ENCODE measurements around the gene GPX8.

GPX8 gene

DNA sequence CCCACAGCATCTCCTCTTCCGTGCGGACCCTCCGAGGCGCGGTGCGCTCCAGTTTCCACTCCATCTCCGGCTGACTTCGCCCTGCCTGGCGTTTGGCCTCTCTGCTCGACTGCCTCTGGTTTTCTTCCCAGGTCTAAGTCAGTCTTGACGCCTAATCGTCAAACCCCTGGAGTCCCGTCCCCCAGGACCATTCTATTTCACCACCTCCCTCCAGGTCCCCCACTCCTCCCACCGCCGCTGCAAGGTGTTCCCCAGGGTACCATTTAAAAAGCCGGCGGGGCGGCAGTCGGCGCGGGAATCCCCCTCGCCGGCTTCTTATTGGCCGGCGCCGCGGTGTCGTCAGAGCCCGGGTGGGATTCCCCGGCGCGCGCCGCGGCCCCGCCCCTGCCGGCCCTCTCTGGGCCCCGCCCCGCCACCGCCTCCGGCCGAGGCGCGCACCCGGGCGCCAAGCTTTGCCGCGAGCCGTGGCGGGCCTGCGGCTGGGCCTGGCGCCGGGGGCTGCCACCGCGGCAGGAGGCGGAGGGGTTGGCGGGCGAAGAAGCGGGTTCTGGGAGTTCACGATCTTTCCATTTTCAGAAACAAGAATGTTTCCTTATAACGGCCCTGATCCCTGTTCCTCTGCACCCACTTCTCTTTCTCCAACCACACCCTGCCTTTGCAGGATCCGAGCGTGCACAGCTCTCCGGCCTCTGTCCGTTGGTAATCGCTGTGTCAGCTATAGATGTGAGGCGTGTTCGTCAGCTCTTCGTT, 13.1 kb downstream of the GPX8 start, which contains the start of gene CDC20B:
Gene CDC20B (minus strand): TSS at position 241 of the 750 bp plus-strand sequence. CDS start 177 bp downstream, at position 64.
- no peak for DNase-seq

DNA sequence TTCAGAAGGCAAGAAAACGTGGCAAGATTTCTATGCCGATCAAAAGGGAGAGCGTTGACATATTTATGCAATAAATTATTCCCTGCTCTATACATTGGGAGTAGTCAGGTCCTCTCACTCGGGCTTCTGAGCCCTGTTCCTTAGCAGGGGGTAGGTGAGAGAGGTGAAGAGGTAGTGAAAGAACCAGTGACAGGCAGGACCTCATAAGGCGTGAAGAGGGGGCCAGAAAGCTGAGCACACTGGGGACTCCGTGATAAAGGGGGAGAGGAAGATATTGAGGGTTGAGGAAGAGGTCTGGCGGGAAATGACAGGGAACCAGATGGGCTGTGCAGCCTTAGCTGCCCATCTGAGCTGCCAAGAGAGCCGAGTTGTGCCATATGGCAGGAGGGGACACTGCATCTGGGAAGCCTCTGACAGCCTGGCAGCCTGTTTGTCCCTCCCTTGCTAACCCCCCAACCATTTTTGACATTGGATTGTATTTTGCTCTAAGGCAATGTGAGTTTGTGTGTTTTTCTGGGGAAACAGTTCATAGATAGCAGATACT, 13.8 kb downstream of the GPX8 start:
- DNase-seq = no peak

DNA sequence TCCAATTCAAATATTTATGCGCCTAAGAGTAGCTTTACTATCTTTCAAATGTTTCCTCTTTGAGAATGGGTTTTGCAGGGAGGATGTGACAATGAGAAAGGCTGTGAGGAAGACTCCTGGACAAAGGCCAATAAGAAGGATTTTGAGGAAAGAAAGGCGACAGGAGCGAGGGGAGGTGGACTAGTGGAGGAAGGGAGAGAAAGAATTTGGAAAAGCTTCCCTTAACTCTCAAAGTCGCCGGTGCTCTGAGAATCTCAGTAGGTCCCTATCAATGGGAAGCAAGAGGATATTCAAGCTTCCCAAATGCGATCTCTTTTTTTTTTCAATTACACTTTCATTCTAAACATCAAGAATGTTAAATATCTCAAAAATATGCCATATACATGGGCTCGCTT, 15.8 kb downstream of the GPX8 start:
- no peak for DNase-seq

- DNase-seq = no peak
Measured at GRCh38 chr5:55176176-55176818, 16.3 kb downstream of the GPX8 start.

DNA sequence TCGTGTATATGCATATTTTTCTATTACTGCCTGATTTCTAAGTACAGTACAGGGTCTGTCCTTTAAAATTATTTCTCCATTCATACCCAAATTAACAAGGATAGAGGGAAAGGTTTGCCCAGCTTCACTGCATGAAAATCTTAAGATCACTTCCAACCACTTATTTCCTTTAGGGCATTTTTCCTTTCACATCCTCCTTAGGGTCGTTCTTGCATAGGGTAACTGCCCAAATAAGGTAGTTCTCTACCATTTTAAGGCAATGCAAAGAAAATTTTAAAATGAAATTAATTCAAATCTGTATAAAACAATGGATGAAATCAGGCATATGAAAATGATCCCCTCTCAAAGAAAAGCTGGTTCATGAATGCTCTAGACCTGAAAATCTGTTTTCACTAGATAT, 17.1 kb downstream of the GPX8 start:
- DNase-seq = no peak

DNA sequence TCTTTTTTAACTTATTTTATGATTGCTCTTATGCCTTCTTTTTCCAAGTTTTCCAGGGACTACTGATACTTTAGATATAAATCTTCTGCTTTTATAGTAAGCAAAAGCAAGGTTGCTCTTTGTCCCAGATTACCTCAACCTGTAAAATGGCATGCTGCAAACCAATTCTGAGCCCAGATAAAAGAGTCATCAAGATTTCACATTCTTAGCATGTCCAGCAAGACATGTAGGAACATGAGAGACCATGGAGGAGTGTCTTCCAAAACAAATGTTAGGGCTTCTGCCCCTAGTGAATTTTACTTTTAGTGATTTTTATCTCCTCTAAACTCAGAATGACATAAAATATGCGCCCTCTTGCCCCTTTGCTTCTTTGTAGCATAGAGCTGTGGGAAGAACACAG, 20.0 kb downstream of the GPX8 start:
- DNase-seq = no peak

DNA sequence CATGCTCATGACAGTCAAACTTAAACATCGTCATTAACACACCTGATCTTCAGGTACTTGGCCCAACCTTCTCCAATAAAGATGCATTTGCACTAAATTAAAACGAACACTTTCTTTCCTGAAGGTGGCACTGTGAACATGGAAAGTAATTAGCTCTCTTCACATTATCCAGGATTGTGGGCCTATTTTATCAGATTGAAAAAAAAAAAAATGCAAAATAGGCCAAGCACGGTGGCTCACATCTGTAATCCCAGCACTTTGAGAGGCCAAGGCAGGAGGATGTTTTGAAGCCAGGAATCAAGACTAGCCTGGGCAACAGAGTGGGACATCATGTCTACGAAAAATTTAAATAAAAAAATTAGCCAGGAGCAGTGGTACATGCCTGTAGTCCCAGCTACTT, 27.4 kb downstream of the GPX8 start:
- no peak for DNase-seq

DNA sequence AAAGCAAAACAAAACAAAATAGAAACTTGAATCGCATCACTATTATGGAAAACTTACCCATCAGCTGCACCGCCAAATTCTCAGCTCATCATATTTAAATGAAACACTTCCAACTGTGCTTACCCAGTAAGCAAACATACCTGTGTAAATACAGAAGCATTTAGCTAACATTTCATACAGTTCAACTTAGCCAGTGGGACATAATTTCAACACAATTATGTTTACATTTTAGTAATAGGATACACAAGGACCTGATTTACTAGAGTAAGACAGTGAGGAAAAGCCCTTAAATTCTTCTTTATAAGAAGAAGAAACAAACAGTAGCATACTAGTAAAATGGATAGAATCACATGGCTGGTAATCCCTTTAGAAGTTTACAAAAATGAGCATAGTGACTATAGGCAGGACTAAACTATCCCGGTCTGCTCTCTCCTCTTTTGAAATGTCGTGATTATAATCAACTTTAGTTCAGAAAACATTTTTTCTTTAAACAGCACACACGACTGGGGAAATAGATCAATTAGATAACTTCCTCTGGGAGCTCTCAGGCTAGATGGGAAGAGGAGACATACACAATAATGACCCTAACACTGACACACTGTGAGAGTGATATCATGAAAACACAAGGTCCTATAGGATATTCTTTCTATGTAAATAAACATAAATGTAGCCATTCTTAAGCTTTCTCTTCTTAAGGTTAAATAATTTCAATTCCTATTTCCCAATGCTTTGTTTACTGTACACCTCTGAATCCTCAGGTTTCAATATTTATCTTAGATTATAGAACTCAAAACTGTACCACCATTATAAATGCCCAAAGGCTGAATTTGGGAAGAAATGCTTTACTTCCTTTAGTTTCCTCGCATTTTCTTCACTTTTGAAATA, 28.9 kb downstream of the GPX8 start:
- DNase-seq = peak; percentile 53

DNA sequence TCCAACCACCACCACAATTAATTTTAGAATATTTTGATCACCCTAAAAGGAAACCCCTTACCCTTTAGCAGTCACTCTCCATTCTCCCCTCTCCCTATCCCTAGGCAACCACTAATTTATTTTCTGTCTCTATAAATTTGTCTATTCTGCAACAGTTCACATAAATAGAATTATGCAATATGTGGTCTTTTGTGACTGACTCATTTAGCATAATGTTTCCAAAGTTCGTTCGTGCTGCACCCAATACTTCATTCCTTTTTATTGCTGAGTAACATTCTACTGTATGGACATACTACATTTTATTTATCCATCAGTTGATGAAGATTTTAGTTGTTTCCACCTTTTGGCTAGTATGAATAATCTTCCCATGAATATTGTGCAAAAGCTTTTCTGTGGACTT, 31.2 kb downstream of the GPX8 start:
- no peak for DNase-seq

DNA sequence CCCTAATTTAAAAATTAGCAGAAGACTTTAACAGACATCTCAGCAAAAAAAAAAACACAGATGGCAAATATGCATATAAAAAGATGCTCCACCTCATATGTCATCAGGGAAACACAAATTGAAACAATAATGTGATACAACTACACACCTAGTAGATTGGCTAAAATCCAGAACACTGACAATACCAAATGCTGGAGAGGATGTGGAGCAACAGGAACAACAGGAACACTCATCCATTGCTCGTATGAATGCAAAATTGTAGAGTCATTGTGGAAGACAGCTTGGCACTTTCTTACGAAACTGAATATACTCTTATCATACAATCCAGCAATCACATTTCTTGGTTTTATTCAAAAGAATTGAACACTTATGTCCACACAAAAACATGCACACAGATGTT, 45.0 kb downstream of the GPX8 start:
- DNase-seq = no peak

DNA sequence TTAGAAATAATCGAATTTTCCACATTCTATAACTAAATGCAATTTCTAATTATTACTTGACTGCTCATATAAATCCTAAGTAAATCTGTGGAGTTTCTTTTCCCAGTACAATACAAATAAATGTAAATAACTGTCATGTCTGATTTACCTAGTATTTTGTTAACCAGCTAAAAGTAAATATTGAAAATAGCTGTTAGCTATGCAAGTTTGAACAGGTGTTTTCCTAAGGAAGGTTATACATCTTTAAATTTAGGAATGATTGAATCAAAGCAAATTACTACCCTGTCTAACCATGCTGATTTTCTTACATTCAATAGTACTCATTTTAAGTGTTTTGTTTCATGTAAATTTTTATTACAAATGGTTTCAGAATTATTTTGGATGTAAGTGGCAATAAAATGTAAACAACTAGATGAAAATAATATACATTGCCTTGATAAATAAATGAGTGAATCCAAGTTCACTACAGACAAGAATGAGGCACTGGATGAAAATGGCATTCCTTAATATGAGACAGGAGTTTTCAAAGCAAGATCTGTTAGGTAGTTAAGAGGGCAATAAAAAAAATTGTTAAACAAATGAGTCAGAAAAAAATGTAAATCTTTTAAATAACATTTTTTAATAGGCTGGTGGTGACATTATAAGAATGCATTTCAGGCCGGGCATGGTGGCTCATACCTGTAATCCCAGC, 51.4 kb downstream of the GPX8 start:
- peak; percentile 21 for DNase-seq
